D721Med (cell line): ENCODE measurements around the gene CCDC141.

Experiments
- DNase-seq: peaks from one replicate; pipeline ENCODE4 v3.0.0; 2011; ENCODE audit warnings: low spot score; ENCODE audit not compliant: insufficient read length
- FAIRE-seq: peaks from 2 replicates; lab custom pipeline; 2011; peaks lifted over from hg19 to GRCh38; lab: Jason Lieb, UNC
- TF ChIP-seq, protein P1 (sequence below): IDR thresholded peaks from 2 replicates; pipeline ENCODE4 v1.5.1; 2012; ENCODE audit warnings: mild to moderate bottlenecking, control low read depth; ENCODE audit not compliant: insufficient read depth; ENCODE audit errors: missing control alignments

CCDC141 gene

DNA sequence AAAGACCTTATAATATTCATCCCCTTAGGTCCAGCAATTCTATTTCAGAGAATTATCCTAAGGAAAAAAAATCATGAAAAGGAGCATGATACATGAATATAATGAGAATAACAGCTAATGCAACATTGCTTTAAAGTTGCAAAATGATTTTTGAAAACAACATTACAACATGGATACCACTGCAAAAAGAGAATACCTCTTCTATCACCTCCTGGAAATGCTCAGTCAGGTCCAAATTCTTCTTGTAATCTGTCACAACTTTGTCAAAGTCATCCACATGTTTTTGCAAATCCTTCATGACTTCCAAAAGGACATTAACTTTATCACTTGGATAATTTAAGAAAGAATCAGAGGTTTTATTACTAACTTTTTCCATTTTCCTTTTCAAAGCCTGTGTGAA, 194.8 kb downstream of the CCDC141 start:
- FAIRE-seq, result no peak

DNA sequence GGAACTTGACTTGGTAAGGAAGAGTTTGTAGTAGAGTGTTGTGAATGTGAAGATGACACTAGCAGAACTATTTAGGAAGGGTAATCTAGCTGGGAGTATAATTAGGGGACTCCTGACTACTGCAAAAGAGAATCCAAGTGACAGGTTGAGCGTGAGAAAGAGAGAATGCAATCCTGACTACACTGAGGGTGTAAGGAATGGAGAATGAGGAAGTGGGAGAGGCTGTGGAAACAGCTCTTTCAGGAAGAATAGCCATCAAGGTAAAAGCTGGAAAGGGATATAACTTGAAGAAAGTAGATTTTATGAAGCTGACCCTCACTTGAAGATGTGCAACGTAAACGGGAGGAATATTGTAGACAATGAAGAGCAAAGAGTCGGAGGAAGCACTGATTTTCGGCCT, 201.6 kb downstream of the CCDC141 start:
- TF ChIP-seq, protein P1, sequence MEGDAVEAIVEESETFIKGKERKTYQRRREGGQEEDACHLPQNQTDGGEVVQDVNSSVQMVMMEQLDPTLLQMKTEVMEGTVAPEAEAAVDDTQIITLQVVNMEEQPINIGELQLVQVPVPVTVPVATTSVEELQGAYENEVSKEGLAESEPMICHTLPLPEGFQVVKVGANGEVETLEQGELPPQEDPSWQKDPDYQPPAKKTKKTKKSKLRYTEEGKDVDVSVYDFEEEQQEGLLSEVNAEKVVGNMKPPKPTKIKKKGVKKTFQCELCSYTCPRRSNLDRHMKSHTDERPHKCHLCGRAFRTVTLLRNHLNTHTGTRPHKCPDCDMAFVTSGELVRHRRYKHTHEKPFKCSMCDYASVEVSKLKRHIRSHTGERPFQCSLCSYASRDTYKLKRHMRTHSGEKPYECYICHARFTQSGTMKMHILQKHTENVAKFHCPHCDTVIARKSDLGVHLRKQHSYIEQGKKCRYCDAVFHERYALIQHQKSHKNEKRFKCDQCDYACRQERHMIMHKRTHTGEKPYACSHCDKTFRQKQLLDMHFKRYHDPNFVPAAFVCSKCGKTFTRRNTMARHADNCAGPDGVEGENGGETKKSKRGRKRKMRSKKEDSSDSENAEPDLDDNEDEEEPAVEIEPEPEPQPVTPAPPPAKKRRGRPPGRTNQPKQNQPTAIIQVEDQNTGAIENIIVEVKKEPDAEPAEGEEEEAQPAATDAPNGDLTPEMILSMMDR, result no peak
- DNase-seq, result no peak
- no peak for FAIRE-seq

More for the DNA sequence above, 194.8 kb downstream of the CCDC141 start:
- no peak for DNase-seq
- TF ChIP-seq, protein P1, result no peak

DNA sequence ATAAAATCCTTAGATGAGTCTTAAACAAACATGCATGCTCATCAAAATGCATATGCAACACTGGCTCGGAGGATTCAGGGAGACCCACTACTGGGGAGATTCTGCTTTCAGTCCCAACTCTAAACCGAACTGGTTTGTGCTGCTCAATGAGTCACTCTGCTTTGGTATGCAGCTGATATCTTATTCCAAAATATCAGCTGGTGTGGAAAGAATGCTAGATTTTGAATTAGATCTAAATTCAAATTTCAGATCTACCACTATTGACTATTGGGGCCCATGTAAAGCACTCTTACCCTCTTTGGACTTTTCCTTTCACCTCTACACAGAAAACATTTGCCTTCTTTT, 203.5 kb downstream of the CCDC141 start:
- FAIRE-seq, result no peak
- TF ChIP-seq, protein P1, result no peak
- DNase-seq, result no peak

GRCh38 chr2:178845566-178846457, 204.1 kb downstream of the CCDC141 start:
- DNase-seq (no peak), FAIRE-seq (no peak)
- TF ChIP-seq, protein P1, result no peak

DNA sequence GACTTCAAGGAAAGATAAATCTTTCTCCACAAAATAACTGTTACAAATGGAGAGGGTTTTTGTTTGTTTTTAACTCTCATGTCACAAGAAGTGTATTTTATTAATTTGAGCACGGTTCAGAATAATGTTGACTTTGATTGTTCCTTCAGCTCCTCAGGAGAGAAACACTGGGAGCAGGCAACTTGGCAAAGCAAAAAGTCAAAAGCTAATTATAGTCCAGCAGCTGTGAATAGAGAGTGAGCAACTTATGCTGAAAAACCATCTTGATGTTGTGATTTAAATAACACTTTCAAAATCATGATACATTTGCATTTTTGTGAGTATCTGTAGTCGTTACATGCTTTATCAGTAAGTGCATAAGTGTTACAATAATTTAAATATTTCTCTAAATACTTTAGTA, 205.2 kb downstream of the CCDC141 start:
- TF ChIP-seq, protein P1, result no peak
- no peak for DNase-seq

DNA sequence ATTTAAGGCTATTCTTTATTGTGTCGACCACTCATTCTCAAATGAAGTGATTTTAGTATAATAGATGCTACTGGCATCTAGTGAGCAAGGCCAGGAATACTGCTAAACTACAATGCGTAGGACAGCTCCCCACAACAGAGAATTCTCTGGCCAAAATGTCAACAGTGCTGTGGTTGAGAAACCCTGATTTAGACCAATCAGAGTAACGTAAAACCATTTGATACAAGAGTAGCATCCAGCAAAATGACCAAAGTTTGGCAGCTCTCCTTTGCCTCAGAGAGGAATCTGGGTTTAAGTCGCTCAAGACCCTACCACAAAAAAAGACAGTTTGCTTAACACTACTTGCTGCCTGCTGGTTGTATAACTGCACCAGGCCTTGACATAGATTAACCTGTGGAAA, 205.7 kb downstream of the CCDC141 start:
- TF ChIP-seq, protein P1, result no peak

More for the DNA sequence above, 205.2 kb downstream of the CCDC141 start:
- FAIRE-seq, result no peak

DNA sequence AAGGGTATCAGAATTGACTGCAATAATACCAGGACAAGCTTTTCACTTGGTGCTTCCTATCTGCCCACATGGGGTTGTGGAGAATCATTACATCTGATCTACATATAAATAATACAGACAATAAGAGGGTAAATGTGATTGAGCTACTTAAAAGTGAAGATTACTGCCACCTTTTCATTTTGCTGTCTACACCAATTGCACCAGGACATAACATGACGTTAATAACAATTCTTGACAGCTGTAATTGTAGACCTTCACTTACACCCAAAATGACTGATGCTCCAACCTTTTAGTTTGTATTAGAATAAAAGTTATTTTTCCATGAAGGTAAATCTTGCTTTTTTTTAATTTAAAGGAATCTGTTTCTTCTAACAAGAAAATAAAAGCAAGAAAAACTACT, 206.2 kb downstream of the CCDC141 start:
- FAIRE-seq (no peak), DNase-seq (no peak)
- TF ChIP-seq, protein P1, result no peak

More for the DNA sequence above, 205.7 kb downstream of the CCDC141 start:
- FAIRE-seq (no peak), DNase-seq (no peak)
